CD1c-positive myeloid dendritic cell (primary cell): Measurements from ENCODE around the gene RSPRY1.

Source experiments
- DNase-seq: peaks from one replicate; pipeline ENCODE4 v3.0.0-alpha.2; 2016; ENCODE audit errors: extremely low spot score

The RSPRY1 gene

DNA sequence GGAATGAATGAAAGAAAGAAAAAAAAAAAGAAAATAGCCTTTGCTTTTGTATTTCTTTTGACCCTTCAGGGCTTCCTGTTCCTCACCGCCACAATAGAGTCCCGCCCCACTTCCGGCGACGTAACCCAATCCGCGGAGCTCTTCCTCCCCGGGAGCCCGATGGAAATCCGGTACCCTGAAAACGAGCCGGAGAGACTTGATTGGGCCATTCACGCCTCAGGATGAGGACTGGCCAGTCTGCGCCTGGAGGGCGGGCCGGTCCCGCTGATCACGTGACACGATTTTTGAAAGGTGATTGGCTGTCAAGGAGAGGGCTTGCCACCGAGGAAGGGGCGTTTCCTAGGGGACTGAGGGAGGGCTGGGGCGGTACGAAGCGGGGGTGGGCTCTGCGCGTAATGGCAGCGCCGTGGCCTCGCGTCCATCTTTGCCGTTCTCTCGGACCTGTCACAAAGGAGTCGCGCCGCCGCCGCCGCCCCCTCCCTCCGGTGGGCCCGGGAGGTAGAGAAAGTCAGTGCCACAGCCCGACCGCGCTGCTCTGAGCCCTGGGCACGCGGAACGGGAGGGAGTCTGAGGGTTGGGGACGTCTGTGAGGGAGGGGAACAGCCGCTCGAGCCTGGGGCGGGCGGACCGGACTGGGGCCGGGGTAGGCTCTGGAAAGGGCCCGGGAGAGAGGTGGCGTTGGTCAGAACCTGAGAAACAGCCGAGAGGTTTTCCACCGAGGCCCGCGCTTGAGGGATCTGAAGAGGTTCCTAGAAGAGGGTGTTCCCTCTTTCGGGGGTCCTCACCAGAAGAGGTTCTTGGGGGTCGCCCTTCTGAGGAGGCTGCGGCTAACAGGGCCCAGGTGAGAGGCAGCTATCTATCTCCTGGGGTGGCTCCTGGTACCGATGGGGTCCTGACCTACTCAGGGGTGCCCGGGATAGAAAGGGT is at the start of gene RSPRY1, which contains the start of gene PSME3IP1:
TSS of gene RSPRY1 (plus strand) at position 385 of the 927 bp plus-strand sequence. CDS start 18,330 bp downstream, outside the sequence.
TSS of gene PSME3IP1 (minus strand) at position 95 of the 927 bp plus-strand sequence. CDS start 12,185 bp downstream, outside the sequence.
- peak; percentile 100 for DNase-seq

- DNase-seq: no peak
Observed at GRCh38 chr16:57137043-57137442, 49.1 kb upstream of the RSPRY1 start.

DNA sequence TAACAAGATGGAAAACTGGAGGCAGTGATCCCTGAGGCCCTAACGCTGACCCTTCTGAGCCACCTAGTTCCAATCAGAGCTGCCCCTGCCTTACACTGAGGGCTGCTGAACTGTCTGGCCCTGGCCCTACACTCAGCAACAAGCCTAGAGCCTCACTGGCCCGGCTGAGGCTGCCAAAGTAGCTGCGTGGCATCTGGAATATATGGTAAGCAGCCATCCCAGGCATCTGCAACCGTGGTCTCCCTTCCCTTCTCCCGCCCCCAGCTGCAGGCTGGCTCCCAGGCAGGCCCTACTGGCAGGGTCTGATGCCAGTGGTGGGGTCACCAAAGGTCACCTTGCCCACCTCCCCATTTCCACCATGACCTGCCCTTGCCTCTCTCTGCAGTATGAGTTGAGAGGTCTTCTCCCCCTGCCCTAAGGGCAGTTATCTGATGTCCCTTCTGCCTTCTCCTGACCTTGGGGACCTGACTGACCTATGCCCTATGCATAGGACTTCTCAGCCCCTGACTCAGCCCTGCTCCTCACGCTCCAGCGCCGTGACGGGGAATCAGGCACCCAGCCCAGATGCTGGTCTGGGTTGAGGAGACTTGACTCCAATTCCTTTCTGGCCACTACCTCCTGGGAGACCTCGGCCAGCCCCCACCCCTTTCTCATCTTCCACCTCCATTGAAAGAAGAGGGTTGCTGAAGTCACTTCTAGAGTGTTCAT is 48.4 kb upstream of the RSPRY1 start:
- no peak for DNase-seq

- DNase-seq: no peak
Observed at GRCh38 chr16:57138281-57138935, 47.7 kb upstream of the RSPRY1 start.

- no peak for DNase-seq
Observed at GRCh38 chr16:57140931-57141668, 45.0 kb upstream of the RSPRY1 start.

DNA sequence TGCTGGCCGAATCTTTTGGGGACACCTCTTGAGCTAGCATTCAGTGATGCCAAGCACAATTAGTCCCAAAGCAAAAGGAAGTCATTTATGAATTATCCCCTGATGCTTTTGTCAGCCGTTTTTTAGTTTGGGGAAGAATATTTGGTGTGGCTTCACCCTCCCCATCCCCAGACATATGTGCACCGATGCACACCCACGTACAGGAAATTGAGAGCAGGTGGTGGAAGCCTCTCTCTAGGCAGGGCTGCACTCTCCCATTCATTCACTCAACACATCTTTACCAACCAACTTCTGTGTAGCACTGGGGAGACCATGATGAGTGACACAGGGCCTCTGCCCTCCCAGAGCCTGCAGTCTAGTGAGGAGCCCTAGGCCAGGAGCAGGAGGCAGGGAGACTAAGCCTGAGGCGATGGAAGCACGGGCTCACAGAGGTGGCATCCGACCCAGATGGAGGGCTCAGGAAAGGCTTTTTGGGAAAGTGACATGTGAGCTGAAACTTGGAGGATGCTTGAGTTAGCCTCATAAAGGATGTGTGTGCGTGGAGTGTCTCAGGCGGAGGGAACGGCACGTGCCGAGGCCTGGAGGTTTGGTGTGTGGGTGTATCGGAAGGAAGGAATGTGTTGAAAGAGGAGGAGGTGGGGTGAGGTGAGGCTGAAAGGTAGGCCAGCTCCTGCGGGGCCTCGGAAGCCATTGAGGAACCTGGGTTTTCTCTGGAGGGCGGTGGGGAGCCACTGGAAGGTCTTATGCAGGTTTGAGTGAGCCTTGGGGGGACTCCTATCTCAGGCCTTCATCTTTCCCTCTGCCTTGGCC is 44.1 kb upstream of the RSPRY1 start:
- no peak for DNase-seq

GRCh38 chr16:57143149-57143921 is 42.8 kb upstream of the RSPRY1 start:
- no peak for DNase-seq

DNA sequence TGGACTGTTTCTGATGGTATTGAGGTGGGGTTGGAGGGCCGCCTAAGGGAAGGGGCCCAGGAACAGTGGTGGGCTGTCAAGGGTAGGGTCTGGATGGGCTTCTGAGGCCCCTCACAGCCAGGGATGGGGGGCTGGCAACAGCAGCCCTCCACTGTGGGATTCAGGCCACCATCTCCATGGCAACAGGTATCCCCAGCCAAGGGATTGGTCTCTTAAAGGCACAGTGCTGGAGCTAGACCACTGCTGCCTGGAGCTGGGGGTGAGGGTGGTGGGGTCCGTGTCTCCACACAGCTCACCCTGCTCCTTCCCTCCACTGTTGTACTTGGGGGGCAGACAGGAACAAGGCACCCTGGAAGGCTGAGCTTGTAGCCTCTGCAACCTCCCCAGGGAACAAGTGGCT is 42.1 kb upstream of the RSPRY1 start:
- DNase-seq: no peak

GRCh38 chr16:57145046-57146021 is 40.8 kb upstream of the RSPRY1 start:
- no peak for DNase-seq

DNA sequence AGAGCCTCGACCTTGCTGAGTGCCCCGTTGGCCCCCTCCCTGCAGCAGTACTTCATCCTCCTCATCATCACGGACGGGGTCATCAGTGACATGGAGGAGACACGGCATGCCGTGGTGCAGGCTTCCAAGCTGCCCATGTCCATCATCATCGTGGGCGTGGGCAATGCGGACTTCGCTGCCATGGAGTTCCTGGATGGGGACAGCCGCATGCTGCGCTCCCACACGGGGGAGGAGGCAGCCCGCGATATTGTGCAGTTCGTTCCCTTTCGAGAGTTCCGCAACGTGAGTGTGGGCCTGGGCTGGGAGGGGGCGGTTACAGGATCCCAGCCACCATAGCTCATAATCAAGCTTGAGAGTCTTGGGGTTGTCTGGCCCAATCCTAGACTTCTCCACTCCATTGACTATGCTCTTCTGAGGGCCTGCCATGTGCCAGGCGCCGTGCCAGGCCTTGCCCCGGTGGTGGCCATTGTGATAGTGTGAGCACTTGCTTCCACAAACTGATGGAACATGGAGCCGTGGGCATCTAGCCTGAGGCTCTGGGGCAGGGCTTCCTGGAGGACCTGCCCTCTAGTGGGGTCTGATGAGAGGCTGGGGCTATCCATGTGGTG is 40.0 kb upstream of the RSPRY1 start:
- peak; percentile 64 for DNase-seq

GRCh38 chr16:57146735-57147134 is 39.4 kb upstream of the RSPRY1 start:
- DNase-seq: no peak

DNA sequence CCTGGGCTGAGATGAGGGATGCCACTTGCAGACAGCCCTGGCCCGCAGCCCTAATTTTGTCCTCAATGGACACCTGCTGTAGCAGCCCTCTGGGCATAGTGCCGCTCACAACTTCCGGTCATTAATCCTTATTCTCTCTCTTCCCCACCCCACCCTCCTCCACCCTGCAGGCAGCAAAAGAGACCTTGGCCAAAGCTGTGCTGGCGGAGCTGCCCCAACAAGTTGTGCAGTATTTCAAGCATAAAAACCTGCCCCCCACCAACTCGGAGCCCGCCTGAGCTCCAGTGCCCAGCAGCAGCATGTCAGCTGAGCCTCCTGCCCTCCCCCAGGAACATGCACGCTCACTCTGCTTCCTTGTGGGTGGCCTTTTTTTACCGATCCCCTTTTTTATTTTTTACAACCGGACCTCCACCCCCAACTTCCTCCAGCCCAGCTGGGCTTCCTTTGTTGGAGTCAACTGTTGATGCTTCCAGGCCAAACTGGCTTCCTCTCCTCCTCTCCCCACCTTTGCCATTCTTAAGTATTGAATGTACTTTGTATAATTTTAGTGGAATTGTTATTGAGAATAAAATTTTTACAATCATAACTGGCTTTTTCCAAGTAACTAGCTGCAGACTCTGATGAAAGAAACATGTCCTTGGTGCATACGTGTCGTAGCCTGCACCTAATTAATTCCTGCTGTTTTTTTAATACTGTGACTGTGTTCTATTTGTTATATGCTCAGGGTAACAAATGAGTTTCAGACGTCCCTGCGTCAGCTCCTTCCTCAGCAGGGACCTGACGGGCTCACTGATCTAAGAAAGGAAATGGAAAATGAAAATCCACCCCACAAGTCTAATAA is 38.5 kb upstream of the RSPRY1 start:
- peak; percentile 40 for DNase-seq

GRCh38 chr16:57148481-57148880 is 37.6 kb upstream of the RSPRY1 start:
- DNase-seq: no peak

- DNase-seq: no peak
Observed at GRCh38 chr16:57149391-57149790, 36.7 kb upstream of the RSPRY1 start.

DNA sequence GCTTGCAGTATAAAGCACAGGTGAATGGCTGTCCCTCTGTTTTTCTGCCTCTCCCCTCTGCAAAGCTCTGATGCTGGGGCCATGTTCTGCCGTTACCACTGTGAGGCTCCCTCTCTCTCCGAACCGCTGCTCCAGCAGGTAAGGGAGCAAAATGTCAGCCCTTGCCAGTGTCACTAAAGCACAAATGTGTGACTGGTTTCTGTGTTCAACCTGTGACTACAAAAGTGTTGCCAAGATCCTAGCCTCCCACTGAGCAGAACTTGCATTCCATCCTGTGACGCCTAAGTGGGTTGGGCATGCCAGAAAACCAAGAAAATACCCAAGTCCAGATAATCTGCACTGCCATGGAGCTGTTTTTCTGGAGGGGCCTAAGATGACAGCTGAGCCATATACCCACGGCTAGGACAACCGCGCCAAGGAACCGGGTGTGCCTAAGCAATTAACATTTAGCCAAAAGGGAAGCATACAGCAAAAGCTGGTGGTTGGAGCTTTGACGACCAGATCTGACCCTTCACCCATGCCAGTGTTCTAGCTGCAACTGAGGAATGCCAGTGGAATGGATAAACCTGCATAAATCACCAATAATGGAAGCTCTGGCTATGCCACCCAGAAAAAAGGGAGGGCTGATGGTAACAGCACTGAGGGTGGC is 35.3 kb upstream of the RSPRY1 start:
- no peak for DNase-seq

- no peak for DNase-seq
Observed at GRCh38 chr16:57151369-57151768, 34.8 kb upstream of the RSPRY1 start.
